H1 (cell line): ENCODE data around the gene STOML1.
A peak's percentile ranks its signal among the peaks of the same experiment; 100 is the strongest.

Source experiments
- CTCF ChIP-seq, 3 experiments: IDR thresholded peaks; 1 replicate in 2 of 3; 2 replicates in 1 of 3; pipeline versions ENCODE4 v1.5.1 to v1.6.1; 2011; ENCODE audit warnings: low read length in 3 of 3, mild to moderate bottlenecking in 3 of 3, inconsistent platforms in 2 of 3, low read depth in 1 of 3, moderate library complexity in 1 of 3; ENCODE audit not compliant: insufficient read depth in 1 of 3; ENCODE audit errors: control extremely low read depth in 1 of 3
- E2F6 ChIP-seq: IDR thresholded peaks from 2 replicates; pipeline ENCODE4 v1.6.1; 2012; ENCODE audit warnings: inconsistent platforms
- SIN3A ChIP-seq, 2 experiments: IDR thresholded peaks in 1 of 2; conservative IDR thresholded peaks in 1 of 2; 2 replicates each; pipeline ENCODE4 v1.6.1; 2011 to 2012; ENCODE audit warnings: low read length in 2 of 2, improper control_type of control experiment in 1 of 2, low read depth in 1 of 2, mild to moderate bottlenecking in 1 of 2
- TBP ChIP-seq: IDR thresholded peaks from 2 replicates; pipeline ENCODE4 v1.6.1; 2011; ENCODE audit warnings: low read depth, low read length, improper control_type of control experiment

- TF ChIP-seq CTCF (IDR thresholded peaks at IDR 0.05; ENCODE audit: control extremely low read depth in 1 of 3, insufficient read depth in 1 of 3, low read depth in 1 of 3, low read length in 3 of 3) (peak; percentile 68 to 88 (median 82)), TBP (no peak), E2F6 (no peak), SIN3A (conservative IDR thresholded peaks at IDR 0.05 in 1 of 2, IDR thresholded peaks at IDR 0.05 in 1 of 2; ENCODE audit: low read depth in 1 of 2, low read length in 2 of 2) (no peak)
These were observed 44.4 kb upstream of the STOML1 start for GRCh38 chr15:74036271-74037170.
